H1 (cell line): ENCODE measurements around the gene PPM1F. TPM values are rescaled to one million over a fixed set of nuclear protein-coding genes. Genes with fewer than 3 reads are reported as not detected.

Source experiments
- CTCF ChIA-PET: fragments of 300-600 bp; sonication (Branson Sonifier 250); formaldehyde crosslinking; loops from one replicate; lab custom pipeline; 2021; ENCODE audit not compliant: partially characterized antibody; lab: Charles Lee
- POLR2A ChIA-PET: fragments of 300-600 bp; sonication (Branson Sonifier 250); formaldehyde crosslinking; loops from one replicate; lab custom pipeline; 2021; ENCODE audit warnings: inconsistent platforms; ENCODE audit not compliant: partially characterized antibody; lab: Charles Lee
- DNase-seq, 2 experiments: peaks; one replicate each; pipeline versions ENCODE4 v3.0.0 to v3.0.0-alpha.2; 2010 to 2022; ENCODE audit warnings: low spot score in 2 of 2, low read depth in 1 of 2, mixed read lengths in 1 of 2
- FAIRE-seq: peaks from 2 replicates; lab custom pipeline; 2011; peaks lifted over from hg19 to GRCh38; lab: Jason Lieb, UNC
- H2AFZ ChIP-seq: 2 replicates; pipeline ENCODE4 v1.8.1; 2012; ENCODE audit warnings: low read length, inconsistent platforms
- H2AK5ac ChIP-seq: 2 replicates; pipeline ENCODE4 v1.6.1; 2013; ENCODE audit warnings: low read depth, low read length
- H2BK120ac ChIP-seq: replicated peaks from 2 replicates; pipeline ENCODE3; 2013; ENCODE audit warnings: low read depth, low read length, inconsistent platforms
- H2BK12ac ChIP-seq: 2 replicates; pipeline ENCODE4 v1.6.1; 2013; ENCODE audit warnings: low read depth, low read length
- H2BK15ac ChIP-seq: 2 replicates; pipeline ENCODE4 v1.6.1; 2013; ENCODE audit warnings: low read length
- H2BK20ac ChIP-seq: 2 replicates; pipeline ENCODE4 v1.6.1; 2013; ENCODE audit warnings: low read length
- H2BK5ac ChIP-seq: 2 replicates; pipeline ENCODE4 v1.6.1; 2013; ENCODE audit warnings: low read depth, low read length
- H3K14ac ChIP-seq: 2 replicates; pipeline ENCODE4 v1.6.1; 2013; ENCODE audit warnings: inconsistent platforms; ENCODE audit not compliant: insufficient read length
- H3K18ac ChIP-seq: 2 replicates; pipeline ENCODE4 v1.6.1; 2013; ENCODE audit warnings: low read length; ENCODE audit errors: extremely low read depth
- H3K23ac ChIP-seq: 2 replicates; pipeline ENCODE4 v1.6.1; 2013; ENCODE audit warnings: inconsistent platforms; ENCODE audit not compliant: insufficient read length
- H3K23me2 ChIP-seq: 2 replicates; pipeline ENCODE4 v1.6.1; 2013; ENCODE audit warnings: low read depth, low read length
- H3K27ac ChIP-seq: 2 replicates; pipeline ENCODE4 v1.6.1; 2011; ENCODE audit warnings: low read depth, low read length, inconsistent platforms
- H3K27me3 ChIP-seq, 4 experiments: replicated peaks in 1 of 4; 1 replicate in 1 of 4; 2 replicates in 3 of 4; pipeline versions ENCODE4 v1.6.1 to v1.8.1; 2011 to 2013; ENCODE audit warnings: low read length in 3 of 4, mild to moderate bottlenecking in 3 of 4, inconsistent platforms in 2 of 4, mixed read lengths in 2 of 4, moderate library complexity in 1 of 4; ENCODE audit not compliant: control insufficient read depth in 3 of 4, insufficient read depth in 3 of 4; ENCODE audit errors: extremely low read depth in 1 of 4
- H3K36me3 ChIP-seq, 4 experiments: 2 replicates each; pipeline versions ENCODE4 v1.6.1 to v1.8.1; 2011 to 2013; ENCODE audit warnings: mild to moderate bottlenecking in 4 of 4, low read length in 3 of 4, moderate library complexity in 2 of 4, control low read depth in 1 of 4, inconsistent platforms in 1 of 4; ENCODE audit not compliant: insufficient read depth in 4 of 4, control insufficient read depth in 2 of 4
- H3K4ac ChIP-seq: replicated peaks from 2 replicates; pipeline ENCODE3; 2013; ENCODE audit warnings: low read length, low read depth, mixed read lengths, inconsistent platforms; ENCODE audit not compliant: insufficient read length
- H3K4me1 ChIP-seq, 4 experiments: replicated peaks in 1 of 4; 1 replicate in 1 of 4; 2 replicates in 3 of 4; pipeline versions ENCODE4 v1.6.1 to v1.8.1; 2011 to 2013; ENCODE audit warnings: low read length in 3 of 4, inconsistent platforms in 2 of 4, mixed read lengths in 1 of 4; ENCODE audit not compliant: insufficient read depth in 4 of 4, control insufficient read depth in 3 of 4
- H3K4me2 ChIP-seq, 2 experiments: 2 replicates each; pipeline versions ENCODE4 v1.6.1 to v1.8.1; 2011 to 2013; ENCODE audit warnings: low read depth in 2 of 2, low read length in 2 of 2, control low read depth in 1 of 2, inconsistent platforms in 1 of 2, mild to moderate bottlenecking in 1 of 2; ENCODE audit not compliant: insufficient read depth in 1 of 2
- H3K4me3 ChIP-seq, 4 experiments: fragments of 200-600, 300-600 bp in 1 of 4; sonication (generic), shearing (Covaris generic), sonication (Bioruptor Twin) in 1 of 4; 2 replicates each; pipeline versions ENCODE4 v1.5.1 to v1.8.1; 2011 to 2016; ENCODE audit warnings: low read length in 4 of 4, low read depth in 3 of 4, control low read depth in 2 of 4, inconsistent platforms in 2 of 4, mild to moderate bottlenecking in 2 of 4, mixed read lengths in 1 of 4, moderate library complexity in 1 of 4; ENCODE audit not compliant: insufficient read depth in 2 of 4; ENCODE audit errors: extremely low read depth in 1 of 4
- H3K56ac ChIP-seq: replicated peaks from 2 replicates; pipeline ENCODE3; 2013; ENCODE audit warnings: low read depth, mild to moderate bottlenecking, mixed read lengths, low read length, inconsistent platforms; ENCODE audit not compliant: insufficient read length
- H3K79me1 ChIP-seq: 2 replicates; pipeline ENCODE4 v1.6.1; 2013; ENCODE audit warnings: low read depth, low read length, control low read depth
- H3K79me2 ChIP-seq, 2 experiments: 2 replicates each; pipeline versions ENCODE4 v1.6.1 to v1.8.1; 2012 to 2013; ENCODE audit warnings: low read length in 2 of 2, mild to moderate bottlenecking in 2 of 2, inconsistent platforms in 1 of 2; ENCODE audit not compliant: insufficient read depth in 2 of 2, control insufficient read depth in 1 of 2
- H3K9ac ChIP-seq, 4 experiments: replicated peaks in 1 of 4; 1 replicate in 1 of 4; 2 replicates in 3 of 4; pipeline versions ENCODE4 v1.6.1 to v1.8.1; 2011 to 2013; ENCODE audit warnings: low read depth in 3 of 4, low read length in 3 of 4, control low read depth in 2 of 4, mild to moderate bottlenecking in 2 of 4, moderate library complexity in 2 of 4, inconsistent platforms in 1 of 4; ENCODE audit errors: extremely low read depth in 1 of 4
- H3K9me3 ChIP-seq, 2 experiments: 2 replicates each; pipeline versions ENCODE4 v1.6.1 to v1.8.1; 2012 to 2013; ENCODE audit warnings: mild to moderate bottlenecking in 2 of 2, moderate library complexity in 2 of 2, control low read depth in 1 of 2, inconsistent platforms in 1 of 2, low read depth in 1 of 2, low read length in 1 of 2, mixed read lengths in 1 of 2; ENCODE audit not compliant: insufficient read depth in 2 of 2
- H4K20me1 ChIP-seq, 2 experiments: replicated peaks in 1 of 2; 2 replicates each; pipeline versions ENCODE3 to v1.8.1; 2011 to 2013; ENCODE audit warnings: inconsistent platforms in 2 of 2, low read length in 2 of 2, mild to moderate bottlenecking in 1 of 2; ENCODE audit not compliant: insufficient read depth in 2 of 2, control insufficient read depth in 1 of 2
- H4K5ac ChIP-seq: 2 replicates; pipeline ENCODE4 v1.6.1; 2013; ENCODE audit warnings: low read length, low read depth, mixed read lengths, inconsistent platforms; ENCODE audit not compliant: insufficient read length
- H4K8ac ChIP-seq: 2 replicates; pipeline ENCODE4 v1.8.0; 2013; ENCODE audit warnings: mild to moderate bottlenecking, moderate library complexity, low read length, inconsistent platforms; ENCODE audit not compliant: insufficient read depth; ENCODE audit errors: extremely low read depth
- H4K91ac ChIP-seq: replicated peaks from 2 replicates; pipeline ENCODE3; 2013; ENCODE audit warnings: low read length, mixed read lengths, inconsistent platforms; ENCODE audit not compliant: insufficient read length
- ASH2L ChIP-seq: fragments of 200-600, 300-600 bp; sonication (generic); IDR thresholded peaks from one replicate; pipeline ENCODE4 v1.7.1; 2017; ENCODE audit warnings: low read length
- CHD1 ChIP-seq: IDR thresholded peaks from 2 replicates; pipeline ENCODE4 v1.6.1; 2012; ENCODE audit warnings: low read depth, low read length, improper control_type of control experiment
- GABPA ChIP-seq: IDR thresholded peaks from 2 replicates; pipeline ENCODE4 v1.6.1; 2011; ENCODE audit warnings: mild to moderate bottlenecking, low read length, moderate library complexity, borderline replicate concordance; ENCODE audit not compliant: insufficient read depth
- HDAC6 ChIP-seq: IDR thresholded peaks from one replicate; pipeline ENCODE4 v1.7.1; 2012; ENCODE audit warnings: low read depth, mild to moderate bottlenecking, inconsistent platforms, low read length, moderate library complexity
- MAFK ChIP-seq: IDR thresholded peaks from 2 replicates; pipeline ENCODE4 v1.6.1; 2012; ENCODE audit warnings: low read depth, mild to moderate bottlenecking, improper control_type of control experiment, low read length
- NRF1 ChIP-seq: IDR thresholded peaks from 2 replicates; pipeline ENCODE4 v1.6.1; 2011; ENCODE audit warnings: mild to moderate bottlenecking, low read depth, low read length, improper control_type of control experiment
- PHF8 ChIP-seq: fragments of 200-600 bp; sonication (generic); conservative IDR thresholded peaks from 2 replicates; pipeline ENCODE4 v1.7.1; 2012; ENCODE audit warnings: low read depth, mild to moderate bottlenecking, inconsistent platforms, low read length, moderate library complexity
- POLR2A ChIP-seq, 2 experiments: IDR thresholded peaks; 1 replicate in 1 of 2; 2 replicates in 1 of 2; pipeline ENCODE4 v1.6.1; 2011; ENCODE audit warnings: low read depth in 2 of 2, low read length in 2 of 2, mild to moderate bottlenecking in 2 of 2; ENCODE audit errors: control extremely low read depth in 1 of 2
- POU5F1 ChIP-seq: IDR thresholded peaks from 2 replicates; pipeline ENCODE4 v1.6.1; 2011; ENCODE audit warnings: low read depth, mild to moderate bottlenecking, low read length, moderate library complexity
- RAD21 ChIP-seq, 2 experiments: IDR thresholded peaks in 1 of 2; conservative IDR thresholded peaks in 1 of 2; 2 replicates each; pipeline ENCODE4 v1.6.1; 2011; ENCODE audit warnings: low read depth in 2 of 2, low read length in 2 of 2, improper control_type of control experiment in 1 of 2, inconsistent platforms in 1 of 2, mild to moderate bottlenecking in 1 of 2, moderate library complexity in 1 of 2
- RFX5 ChIP-seq: IDR thresholded peaks from 2 replicates; pipeline ENCODE4 v1.6.1; 2011; ENCODE audit warnings: low read depth, low read length, improper control_type of control experiment, borderline replicate concordance
- SP1 ChIP-seq: IDR thresholded peaks from 2 replicates; pipeline ENCODE4 v1.6.1; 2011; ENCODE audit warnings: low read depth, low read length
- SUZ12 ChIP-seq: fragments of 200-600 bp; sonication (generic); IDR thresholded peaks from 2 replicates; pipeline ENCODE4 v1.6.1; 2012; ENCODE audit warnings: mild to moderate bottlenecking, inconsistent platforms, low read length, moderate library complexity, mixed read lengths
- TBP ChIP-seq: IDR thresholded peaks from 2 replicates; pipeline ENCODE4 v1.6.1; 2011; ENCODE audit warnings: low read depth, low read length, improper control_type of control experiment
- TCF12 ChIP-seq: IDR thresholded peaks from 2 replicates; pipeline ENCODE4 v1.6.1; 2011; ENCODE audit warnings: low read depth, mild to moderate bottlenecking, low read length
- WGBS, 2 experiments: shearing (Covaris generic) in 1 of 2; methylation state at CpG; one replicate each; pipeline versions ENCODE4 v1.1.6 to v1.1.7; 2013 to 2015; ENCODE audit warnings: low lambda C conversion rate in 2 of 2, mixed read lengths in 2 of 2, inconsistent platforms in 1 of 2, low coverage in 1 of 2, missing lambda C conversion rate in 1 of 2; ENCODE audit not compliant: insufficient replicate concordance in 2 of 2, insufficient coverage in 1 of 2, insufficient read length in 1 of 2; ENCODE audit errors: extremely low coverage in 1 of 2, missing lambda C conversion rate in 1 of 2; 5-methylcytosine and 5-hydroxymethylcytosine counted together
- polyA plus RNA-seq, 7 experiments: library from polyadenylated mRNA; depleted of rRNA in 3 of 7; stranded (reverse) in 5 of 7; unstranded in 2 of 7; fragments of >200 nt in 5 of 7; fragments of 200-250 nt in 2 of 7; gene quantifications; 1 replicate in 5 of 7; 2 replicates in 1 of 7; 4 replicates in 1 of 7; pipeline versions ENCODE4 v1.2.1 to v1.2.3, GENCODE V29; 2011 to 2013; ENCODE audit warnings: missing spikeins in 2 of 7, mixed read lengths in 2 of 7
- total RNA-seq: library from RNA; stranded (reverse); fragmentation: NEBNext Ultra II Directional; extraction: Animal tissue kit (Norgen Biotek cat#: 25700); gene quantifications from 2 replicates; pipeline ENCODE4 v1.2.1, GENCODE V29; 2021

The PPM1F gene
- total and polyA plus RNA-seq, 2 of the 8 experiments (the other 6 are each of a cell fraction or from before 2014, with no cell fraction given), result 12.4 to 22.8 TPM

- CTCF ChIA-PET, result interaction anchor here (0.8 to 4.6 kb wide), 2 partner anchors 8 to 10 kb away, joined by 3 to 26 read pairs; no protein-coding TSS in a partner anchor
- no peak for TF ChIP-seq TBP
- TF ChIP-seq HDAC6, result no peak
- TF ChIP-seq SP1, result no peak
- no peak for TF ChIP-seq POU5F1
- no peak for TF ChIP-seq POLR2A (IDR thresholded peaks at IDR 0.05; ENCODE audit: control extremely low read depth in 1 of 2, low read depth in 2 of 2, low read length in 2 of 2)
- TF ChIP-seq GABPA, result no peak
- TF ChIP-seq RFX5, result no peak
- TF ChIP-seq CHD1, result no peak
- TF ChIP-seq TCF12, result no peak
- no peak for TF ChIP-seq RAD21 (IDR thresholded peaks at IDR 0.05 in 1 of 2, conservative IDR thresholded peaks at IDR 0.05 in 1 of 2; ENCODE audit: low read depth in 2 of 2, low read length in 2 of 2)
- TF ChIP-seq NRF1, result no peak
- no peak for TF ChIP-seq MAFK
- no peak for TF ChIP-seq PHF8
- no peak for TF ChIP-seq ASH2L
- no peak for TF ChIP-seq SUZ12
Observed at GRCh38 chr22:21963790-21964211, 11.2 kb upstream of the PPM1F start.

More at GRCh38 chr22:21963790-21964211, 11.2 kb upstream of the PPM1F start:
- Histone ChIP-seq H4K5ac (no peak overlapping the region), H3K36me3 (peaks cover 25 to 70% (median 62%) of the 10 kb centered on the region in 4 experiments), H4K8ac (no peak overlapping the region), H3K56ac (no peak overlapping the region), H4K20me1 (peaks cover 4 to 17% of the 10 kb centered on the region in 2 experiments), H3K79me1 (no peaks in the 10 kb centered on the region), H3K23me2 (no peaks in the 10 kb centered on the region), H2BK15ac (no peak overlapping the region), H2BK120ac (no peak overlapping the region), H2AFZ (no peak overlapping the region), H2BK12ac (no peak overlapping the region), H3K27ac (no peak overlapping the region), H3K18ac (no peak overlapping the region), H3K23ac (no peak overlapping the region), H2AK5ac (no peak overlapping the region), H3K4me1 (no peaks in the 10 kb centered on the region), H2BK5ac (no peak overlapping the region), H3K14ac (no peak overlapping the region), H3K9me3 (peaks cover 0 to 8% of the 10 kb centered on the region in 2 experiments; a peak in 1 of 4 replicates), H3K4me3 (no peak overlapping the region), H4K91ac (no peak overlapping the region), H3K79me2 (no peaks in the 10 kb centered on the region), H3K4ac (no peak overlapping the region), H3K27me3 (no peaks in the 10 kb centered on the region), H3K9ac (no peak overlapping the region), H2BK20ac (no peak overlapping the region), H3K4me2 (no peak overlapping the region)
- DNase-seq (no peak), FAIRE-seq (no peak)
- 94% methylated on average over 17 of the region's 19 CpGs; no CpG with 5 or more reads in 1 of the 2 experiments for WGBS, 2 experiments
- POLR2A ChIA-PET, result interaction anchor here (1.0 to 3.8 kb wide), 2 partner anchors 15 to 18 kb away, joined by 3 to 17 read pairs; partner anchors contain the start of gene TOP3B
